ENCODE data around the gene AGPS. TPM values are rescaled to one million over a fixed set of nuclear protein-coding genes. Genes with fewer than 3 reads are reported as not detected.
"Not testable (repeated sequence)": the region's sequence is repeated elsewhere in the genome, so short reads cannot be mapped to it uniquely, and the experiment has no call there.

AGPS gene
- total RNA-seq, 1 experiment from 2014 or later, result 46.7 TPM

DNA sequence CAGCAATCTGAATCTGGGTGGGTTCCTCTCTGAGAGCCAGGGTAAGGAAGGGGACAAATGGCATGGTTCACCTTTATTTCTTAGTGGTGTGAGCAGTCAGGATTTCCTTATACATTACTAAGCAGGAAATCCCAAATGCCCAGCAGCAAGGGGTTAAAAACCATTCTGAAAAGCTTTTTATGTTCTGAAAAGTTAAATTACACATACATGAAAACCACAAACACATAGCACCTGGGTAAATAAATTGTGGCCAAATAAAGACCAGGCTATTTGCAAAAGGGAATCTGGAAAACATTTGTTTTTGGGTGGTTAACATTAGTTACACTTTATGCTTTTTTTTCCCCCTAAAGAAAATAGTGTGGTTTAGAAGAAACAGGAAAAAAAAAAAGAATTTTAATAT, 156.1 kb downstream of the AGPS start:
- H3K36me3 ChIP-seq (ENCODE audit: insufficient read depth, low read length, poor library complexity, severe bottlenecking), result no peaks in the 10 kb centered on the region
- BruUV-seq (replicated peaks), result no TSS peak
- H3K27ac ChIP-seq (ENCODE audit: low read depth, low read length, poor library complexity, severe bottlenecking), result no peak overlapping the region
- intact Hi-C loops (cut with micrococcal nuclease; ENCODE audit: unreplicated experiment), result no loop called here
- POLR2A ChIA-PET (ENCODE audit: low non-redundant PET), result interaction anchor here (0.6 kb wide), 1 partner anchor 20 kb away, joined by 5 read pairs; no protein-coding TSS in a partner anchor
- H3K4me3 ChIP-seq (ENCODE audit: low read depth, low read length, poor library complexity, severe bottlenecking), result no peak overlapping the region
- H3K9me3 ChIP-seq (ENCODE audit: low read depth, low read length, poor library complexity, severe bottlenecking), result no peaks in the 10 kb centered on the region
- CTCF ChIA-PET, result no interaction called here
- no peak for DNase-seq (ENCODE audit: low spot score)
- no peaks in the 10 kb centered on the region for H3K27me3 ChIP-seq (replicated peaks; ENCODE audit: insufficient read depth, low read depth, low read length, poor library complexity)
- TF ChIP-seq, protein P1, sequence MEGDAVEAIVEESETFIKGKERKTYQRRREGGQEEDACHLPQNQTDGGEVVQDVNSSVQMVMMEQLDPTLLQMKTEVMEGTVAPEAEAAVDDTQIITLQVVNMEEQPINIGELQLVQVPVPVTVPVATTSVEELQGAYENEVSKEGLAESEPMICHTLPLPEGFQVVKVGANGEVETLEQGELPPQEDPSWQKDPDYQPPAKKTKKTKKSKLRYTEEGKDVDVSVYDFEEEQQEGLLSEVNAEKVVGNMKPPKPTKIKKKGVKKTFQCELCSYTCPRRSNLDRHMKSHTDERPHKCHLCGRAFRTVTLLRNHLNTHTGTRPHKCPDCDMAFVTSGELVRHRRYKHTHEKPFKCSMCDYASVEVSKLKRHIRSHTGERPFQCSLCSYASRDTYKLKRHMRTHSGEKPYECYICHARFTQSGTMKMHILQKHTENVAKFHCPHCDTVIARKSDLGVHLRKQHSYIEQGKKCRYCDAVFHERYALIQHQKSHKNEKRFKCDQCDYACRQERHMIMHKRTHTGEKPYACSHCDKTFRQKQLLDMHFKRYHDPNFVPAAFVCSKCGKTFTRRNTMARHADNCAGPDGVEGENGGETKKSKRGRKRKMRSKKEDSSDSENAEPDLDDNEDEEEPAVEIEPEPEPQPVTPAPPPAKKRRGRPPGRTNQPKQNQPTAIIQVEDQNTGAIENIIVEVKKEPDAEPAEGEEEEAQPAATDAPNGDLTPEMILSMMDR (conservative IDR thresholded peaks at IDR 0.05; ENCODE audit: low read depth, low read length), result no peak
- TF ChIP-seq EZH2 (IDR thresholded peaks at IDR 0.05; ENCODE audit: borderline replicate concordance, low read depth, low read length, poor library complexity, severe bottlenecking), result no peak
- H3K4me1 ChIP-seq (ENCODE audit: insufficient read depth, low read length, poor library complexity, severe bottlenecking), result peaks cover 10% of the 10 kb centered on the region

DNA sequence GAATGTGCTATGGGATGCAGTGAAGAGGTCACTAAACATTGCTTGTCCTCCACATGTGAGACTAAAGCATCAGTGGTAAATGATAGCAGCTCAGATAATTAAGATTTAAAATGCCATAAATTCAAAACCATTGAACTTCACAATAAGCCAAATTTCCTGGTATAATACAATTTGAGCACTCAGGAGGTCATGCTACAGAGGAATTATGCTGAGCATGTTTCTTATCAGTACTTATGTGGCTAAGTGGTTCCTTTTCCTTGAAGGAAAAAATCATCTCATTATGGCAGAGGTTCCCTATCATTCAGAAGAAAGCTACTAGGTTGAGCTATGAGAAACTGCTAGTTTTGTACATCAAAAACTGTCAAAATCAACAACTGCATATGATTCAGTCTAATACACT, 156.6 kb downstream of the AGPS start:
- intact Hi-C loops (cut with micrococcal nuclease; ENCODE audit: unreplicated experiment), result no loop called here
- Histone ChIP-seq H3K4me1 (ENCODE audit: insufficient read depth, low read length, poor library complexity, severe bottlenecking) (peaks cover 14% of the 10 kb centered on the region), H3K9me3 (ENCODE audit: low read depth, low read length, poor library complexity, severe bottlenecking) (no peaks in the 10 kb centered on the region), H3K27me3 (replicated peaks; ENCODE audit: insufficient read depth, low read depth, low read length, poor library complexity) (no peaks in the 10 kb centered on the region), H3K4me3 (ENCODE audit: low read depth, low read length, poor library complexity, severe bottlenecking) (no peak overlapping the region), H3K27ac (ENCODE audit: low read depth, low read length, poor library complexity, severe bottlenecking) (no peak overlapping the region), H3K36me3 (ENCODE audit: insufficient read depth, low read length, poor library complexity, severe bottlenecking) (no peaks in the 10 kb centered on the region)
- ChIA-PET CTCF (no interaction called here), POLR2A (ENCODE audit: low non-redundant PET) (interaction anchor here (0.6 kb wide), 1 partner anchor 20 kb away, joined by 5 read pairs; no protein-coding TSS in a partner anchor)
- TF ChIP-seq, protein P1 (conservative IDR thresholded peaks at IDR 0.05; ENCODE audit: low read depth, low read length), result no peak
- no peak for TF ChIP-seq EZH2 (IDR thresholded peaks at IDR 0.05; ENCODE audit: borderline replicate concordance, low read depth, low read length, poor library complexity, severe bottlenecking)
- DNase-seq (ENCODE audit: low spot score), result no peak
- BruUV-seq (replicated peaks), result no TSS peak

DNA sequence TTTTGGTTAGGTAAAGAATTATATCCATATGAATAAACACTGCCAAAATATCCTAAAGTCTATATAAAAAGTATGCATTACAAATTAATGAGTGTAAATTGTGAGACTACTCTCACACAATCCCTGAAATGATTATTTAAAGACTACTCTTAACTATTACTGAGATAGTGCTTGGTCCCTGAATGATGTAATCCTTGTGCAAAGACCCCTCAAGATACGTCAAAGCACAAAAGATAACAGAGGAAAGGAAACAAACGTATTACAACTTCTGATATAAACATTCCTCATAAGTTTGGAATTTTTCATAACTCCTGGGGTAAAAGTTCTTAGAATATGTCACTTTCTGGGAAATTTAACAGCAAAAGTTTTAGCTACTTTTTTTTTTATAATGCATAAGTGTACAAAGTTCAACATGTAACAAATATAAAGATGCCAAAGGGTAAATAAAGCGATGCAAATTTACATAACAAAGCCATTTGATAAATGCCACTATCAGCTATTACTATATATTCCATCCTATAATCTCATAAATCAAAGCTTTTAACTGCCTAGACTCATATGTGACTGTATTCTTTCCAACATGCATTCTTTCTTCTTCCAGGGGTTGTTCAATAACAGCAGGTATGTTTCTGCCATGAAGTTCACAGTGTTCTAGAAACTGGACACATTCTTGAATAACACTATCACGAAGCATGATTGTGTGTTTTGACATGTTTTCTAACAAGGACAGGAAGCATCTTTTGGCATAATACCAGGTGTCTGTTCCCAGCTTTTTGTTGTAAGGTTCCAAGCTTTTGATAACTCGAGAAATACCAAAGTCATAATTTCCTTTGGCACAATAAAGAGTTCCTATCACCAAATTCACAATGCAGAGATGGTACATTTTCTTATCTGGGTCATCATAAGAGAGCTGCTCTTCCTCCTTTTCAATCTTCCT, 158.0 kb downstream of the AGPS start:
- Histone ChIP-seq H3K27ac (ENCODE audit: low read depth, low read length, poor library complexity, severe bottlenecking) (peak overlapping the region; percentile 38), H3K4me1 (ENCODE audit: insufficient read depth, low read length, poor library complexity, severe bottlenecking) (peaks cover 14% of the 10 kb centered on the region), H3K4me3 (ENCODE audit: low read depth, low read length, poor library complexity, severe bottlenecking) (no peak overlapping the region), H3K36me3 (ENCODE audit: insufficient read depth, low read length, poor library complexity, severe bottlenecking) (no peaks in the 10 kb centered on the region), H3K27me3 (replicated peaks; ENCODE audit: insufficient read depth, low read depth, low read length, poor library complexity) (no peaks in the 10 kb centered on the region), H3K9me3 (ENCODE audit: low read depth, low read length, poor library complexity, severe bottlenecking) (no peaks in the 10 kb centered on the region)
- TF ChIP-seq, protein P1 (conservative IDR thresholded peaks at IDR 0.05; ENCODE audit: low read depth, low read length), result no peak
- no peak for TF ChIP-seq EZH2 (IDR thresholded peaks at IDR 0.05; ENCODE audit: borderline replicate concordance, low read depth, low read length, poor library complexity, severe bottlenecking)
- BruUV-seq (replicated peaks), result TSS peak; percentile 49
- intact Hi-C loops (cut with micrococcal nuclease; ENCODE audit: unreplicated experiment), result no loop called here
- POLR2A ChIA-PET (ENCODE audit: low non-redundant PET), result no interaction called here
- CTCF ChIA-PET, result no interaction called here
- no peak for DNase-seq (ENCODE audit: low spot score)

DNA sequence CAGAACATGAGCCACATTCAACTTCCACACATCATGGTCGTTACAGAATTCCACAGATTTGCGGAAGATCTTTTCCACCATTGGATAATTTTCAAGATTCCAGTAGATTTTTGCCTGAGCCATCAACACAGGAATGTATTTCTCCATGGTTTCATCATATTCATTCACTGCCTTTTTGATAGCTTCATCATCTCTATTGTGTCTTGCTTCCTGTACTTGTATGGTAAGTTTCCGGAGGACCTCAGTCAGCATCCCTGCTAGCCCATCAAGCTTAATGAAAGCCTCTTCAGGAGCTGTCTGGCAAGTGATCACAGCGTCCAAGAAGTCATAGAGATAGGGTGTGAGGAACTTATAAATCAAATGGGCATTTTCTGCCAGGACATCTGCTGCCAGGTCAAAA, 158.8 kb downstream of the AGPS start:
- H3K27me3 ChIP-seq (replicated peaks; ENCODE audit: insufficient read depth, low read depth, low read length, poor library complexity); H3K9me3 ChIP-seq (ENCODE audit: low read depth, low read length, poor library complexity, severe bottlenecking); H3K36me3 ChIP-seq (ENCODE audit: insufficient read depth, low read length, poor library complexity, severe bottlenecking); intact Hi-C loops (cut with micrococcal nuclease; ENCODE audit: unreplicated experiment); H3K4me3 ChIP-seq (ENCODE audit: low read depth, low read length, poor library complexity, severe bottlenecking); CTCF ChIA-PET; BruUV-seq (replicated peaks); POLR2A ChIA-PET (ENCODE audit: low non-redundant PET): not testable (repeated sequence)
- peaks cover 22% of the 10 kb centered on the region for H3K4me1 ChIP-seq (ENCODE audit: insufficient read depth, low read length, poor library complexity, severe bottlenecking)
- peak; percentile 31 for DNase-seq (ENCODE audit: low spot score)
- peak overlapping the region; percentile 99 for H3K27ac ChIP-seq (ENCODE audit: low read depth, low read length, poor library complexity, severe bottlenecking)
